Left ventricle myocardium superior (tissue), 1 donor: ENCODE measurements around the gene NKX3-2. TPM values are rescaled to one million over a fixed set of nuclear protein-coding genes. Genes with fewer than 3 reads are reported as not detected.

ENCODE experiments used
- ATAC-seq: fragments of 200-7000 bp; cut with Tn5 transposase; one replicate; pipeline ENCODE4 v1.9.1; 2020; ENCODE audit warnings: mild to moderate bottlenecking, moderate library complexity
- DNase-seq: peaks from one replicate; pipeline ENCODE4 v3.0.0-alpha.2; 2020
- intact Hi-C: fragments of 100-400 bp; cut with micrococcal nuclease; formaldehyde crosslinking; loops from one replicate; pipeline ENCODE4 v1.11.0; 2022
- total RNA-seq: library from RNA; stranded (reverse); fragmentation: NEBNext Ultra II Directional; extraction: Animal tissue kit (Norgen Biotek cat#: 25700); gene quantifications from one replicate; pipeline ENCODE4 v1.2.1, GENCODE V29; 2021
- donor health status: DM: no; HTN: yes; CAD: no; lungs with severe emphysema.

Gene NKX3-2
- total RNA-seq, 1 donor from 2014 or later: not detected

DNA sequence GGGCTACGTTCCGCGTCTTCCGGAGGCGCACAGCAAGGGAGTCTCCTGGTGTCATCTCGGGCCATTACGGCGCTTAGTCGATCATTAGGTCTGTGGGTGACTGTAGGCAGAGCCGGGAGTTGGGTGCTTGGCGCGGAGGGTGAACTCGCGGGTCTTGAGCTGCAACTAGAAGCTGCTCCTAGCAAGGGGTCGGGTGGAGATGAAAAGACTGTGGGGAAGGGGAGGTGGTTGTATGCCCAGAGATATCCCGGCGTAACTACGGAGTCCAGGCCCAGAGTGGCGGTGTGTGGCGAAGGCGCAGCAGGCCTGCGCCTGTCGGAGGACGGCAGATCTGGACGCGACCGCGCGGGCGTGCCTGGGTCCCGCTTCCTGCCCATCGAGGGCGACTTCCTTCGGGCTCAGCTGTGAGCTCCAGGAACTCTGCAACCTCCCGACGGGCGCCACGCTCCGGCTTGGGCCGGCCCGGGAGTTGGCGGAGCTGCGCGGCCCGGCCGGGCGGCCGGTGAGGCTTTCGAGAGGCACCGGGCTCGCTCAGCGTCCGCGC, 2.7 kb upstream of the NKX3-2 start:
- ATAC-seq: no peak
- intact Hi-C loops: loop anchor here (5.0 kb wide), 1 partner anchor 820 kb away; no protein-coding TSS in a partner anchor

GRCh38 chr4:13546142-13546940, 2.0 kb upstream of the NKX3-2 start:
- DNase-seq (no peak), ATAC-seq (no peak)
- intact Hi-C loops: loop anchor here (5.0 kb wide), 1 partner anchor 819 kb away; no protein-coding TSS in a partner anchor

More for the DNA sequence above, 2.7 kb upstream of the NKX3-2 start:
- DNase-seq: peak; percentile 42

DNA sequence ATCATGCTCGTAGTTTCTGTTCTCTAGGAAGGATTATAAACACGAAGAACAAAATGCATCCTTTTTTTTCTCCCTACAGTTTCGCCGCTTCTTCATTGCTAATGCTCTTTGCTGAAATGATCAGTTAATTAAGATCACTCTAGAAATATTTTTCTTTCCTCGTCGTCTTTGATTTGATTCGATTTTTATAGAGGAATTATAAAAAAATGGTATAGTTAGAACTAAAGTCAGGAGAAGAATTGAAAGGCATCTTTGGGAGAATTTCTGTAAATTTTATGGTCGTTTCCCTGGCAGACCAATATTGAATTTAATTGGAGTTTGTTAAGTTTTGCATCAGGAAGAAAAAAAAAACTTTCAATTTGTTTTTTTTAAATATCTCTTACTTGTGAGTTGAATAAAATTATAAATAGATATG, 1.1 kb upstream of the NKX3-2 start:
- intact Hi-C loops: loop anchor here (5.0 kb wide), 1 partner anchor 818 kb away; no protein-coding TSS in a partner anchor
- DNase-seq (no peak), ATAC-seq (no peak)

GRCh38 chr4:13544606-13545393, 492 bp upstream of the NKX3-2 start:
- intact Hi-C loops: loop anchor here (5.0 kb wide), 1 partner anchor 817 kb away; no protein-coding TSS in a partner anchor
- peak; percentile 77 for ATAC-seq
- DNase-seq: peak; percentile 73

DNA sequence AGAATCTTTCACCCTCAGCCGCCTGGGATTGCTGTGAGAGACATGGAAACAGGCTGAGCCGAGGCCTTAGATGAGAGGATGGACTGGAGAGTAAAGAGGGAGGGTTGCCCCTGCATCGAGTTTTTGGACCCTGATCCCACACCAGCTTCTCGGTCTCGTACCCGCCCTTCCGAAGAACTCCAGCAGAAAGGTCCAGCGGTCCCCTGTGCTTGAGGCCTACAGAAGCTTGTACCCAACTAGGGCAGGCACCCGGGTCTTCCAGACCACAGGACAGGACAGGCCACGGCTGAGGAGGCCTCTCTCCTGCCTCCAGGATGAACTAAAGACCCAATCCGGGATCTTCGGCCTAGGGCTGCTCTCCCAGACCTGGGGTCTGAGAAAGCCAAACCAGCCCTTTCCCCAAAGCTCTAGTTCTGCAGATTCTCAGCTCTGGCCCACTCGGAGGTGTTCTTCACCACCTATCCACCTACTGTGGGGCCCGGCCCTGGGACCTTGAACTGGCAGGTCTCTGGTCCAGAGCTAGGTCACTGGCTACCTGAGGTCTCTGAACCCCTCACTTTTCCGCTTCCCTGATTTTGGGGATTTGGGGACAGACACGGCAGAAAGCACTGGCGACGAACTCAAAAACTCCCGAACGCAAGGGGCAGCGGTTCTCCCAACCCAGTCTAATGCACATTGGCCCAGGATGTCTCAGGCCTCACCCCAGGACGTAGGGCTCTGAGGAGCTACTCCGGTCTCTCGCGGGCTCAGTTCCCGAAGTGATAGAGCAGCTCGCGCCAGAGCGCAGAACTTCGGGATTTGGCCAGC, 1.1 kb downstream of the NKX3-2 start:
- no peak for DNase-seq
- no peak for ATAC-seq
- intact Hi-C loops: no loop called here

- no peak for DNase-seq
- ATAC-seq: no peak
- intact Hi-C loops: no loop called here
Measured at GRCh38 chr4:13542577-13543031, 1.7 kb downstream of the NKX3-2 start.

DNA sequence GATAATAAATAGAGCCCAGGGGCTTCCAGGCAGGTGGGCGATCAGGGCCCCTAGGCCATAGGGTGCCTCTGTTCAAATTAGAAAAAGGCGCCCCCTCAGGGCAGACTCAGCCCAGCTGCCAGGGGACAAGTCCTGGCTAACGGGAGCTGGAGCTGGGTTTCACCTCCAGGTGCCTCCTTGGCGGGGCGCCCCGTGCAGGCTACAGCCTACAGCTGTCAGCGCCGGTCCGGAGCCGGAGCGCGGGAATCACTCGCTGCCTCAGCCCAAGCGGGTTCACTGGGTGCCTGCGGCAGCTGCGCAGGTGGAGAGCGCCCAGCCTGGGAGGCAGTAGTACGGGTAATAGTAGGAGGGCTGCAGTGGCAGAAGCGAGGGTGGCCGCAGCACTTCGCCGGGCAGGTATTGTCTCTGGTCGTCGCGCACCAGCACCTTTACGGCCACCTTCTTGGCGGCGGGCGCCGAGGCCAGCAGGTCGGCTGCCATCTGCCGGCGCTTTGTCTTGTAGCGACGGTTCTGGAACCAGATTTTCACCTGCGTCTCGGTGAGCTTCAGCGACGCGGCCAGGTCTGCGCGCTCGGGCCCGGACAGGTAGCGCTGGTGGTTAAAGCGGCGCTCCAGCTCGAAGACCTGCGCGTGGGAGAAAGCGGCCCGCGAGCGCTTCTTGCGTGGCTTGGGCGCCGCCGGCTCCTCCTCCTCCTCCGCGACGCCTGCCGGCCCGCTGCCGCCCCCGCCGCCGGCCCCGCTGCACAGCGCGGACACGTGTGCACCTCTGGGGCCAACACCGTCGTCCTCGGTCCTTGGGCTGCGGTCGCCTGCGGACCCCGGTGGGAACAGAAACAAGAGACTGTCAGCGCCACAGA, 2.4 kb downstream of the NKX3-2 start:
- ATAC-seq (peak; percentile 40), DNase-seq (peak; percentile 58)
- intact Hi-C loops: no loop called here

GRCh38 chr4:13541176-13541604, 3.1 kb downstream of the NKX3-2 start:
- ATAC-seq: no peak

GRCh38 chr4:13540446-13541175, 3.7 kb downstream of the NKX3-2 start:
- ATAC-seq: no peak
- no peak for DNase-seq
- intact Hi-C loops: no loop called here

More at GRCh38 chr4:13541176-13541604, 3.1 kb downstream of the NKX3-2 start:
- intact Hi-C loops: no loop called here
- no peak for DNase-seq

DNA sequence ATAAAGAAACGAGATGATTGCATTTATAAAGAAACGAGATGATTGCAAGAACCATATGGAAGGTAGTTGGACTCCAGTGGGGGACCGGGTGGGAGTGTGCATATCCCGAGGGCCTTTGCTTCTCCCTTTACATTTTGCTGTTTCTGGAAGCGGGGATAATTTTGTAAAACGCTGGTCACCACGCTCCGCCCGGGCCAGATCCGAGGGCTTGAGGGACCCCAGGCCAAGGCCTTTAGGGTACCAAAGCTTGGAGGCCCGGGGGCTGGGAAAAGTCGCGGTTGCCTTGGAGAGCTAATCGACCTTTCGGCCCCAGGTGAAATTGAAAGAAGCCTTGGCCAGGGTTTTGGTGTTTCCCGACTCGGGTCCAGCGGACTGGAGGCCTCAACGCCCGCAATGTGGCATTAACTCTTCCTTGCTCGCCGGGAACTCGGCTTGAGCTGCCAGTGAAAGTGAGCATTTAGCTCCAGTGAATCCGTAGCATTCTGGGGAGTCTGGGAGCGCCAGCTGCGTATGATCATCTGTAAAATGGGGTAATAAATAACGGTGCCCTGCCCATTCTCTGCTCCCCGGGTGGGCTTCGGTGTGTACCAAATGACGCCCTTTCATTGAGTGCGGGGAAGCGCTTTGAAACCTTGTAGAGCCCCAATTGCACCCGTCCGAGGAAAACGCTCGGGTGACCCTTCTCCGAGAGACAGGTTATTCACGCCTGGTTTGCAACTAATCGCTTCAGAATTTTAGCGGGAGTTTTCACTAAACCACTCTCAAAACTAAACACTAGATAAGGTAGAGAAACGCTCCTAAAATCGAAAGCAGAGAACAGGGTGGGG, 4.5 kb downstream of the NKX3-2 start:
- ATAC-seq (no peak), DNase-seq (no peak)
- intact Hi-C loops: no loop called here

- ATAC-seq (no peak), DNase-seq (no peak)
- intact Hi-C loops: no loop called here
Measured at GRCh38 chr4:13539047-13539618, 5.2 kb downstream of the NKX3-2 start.

DNA sequence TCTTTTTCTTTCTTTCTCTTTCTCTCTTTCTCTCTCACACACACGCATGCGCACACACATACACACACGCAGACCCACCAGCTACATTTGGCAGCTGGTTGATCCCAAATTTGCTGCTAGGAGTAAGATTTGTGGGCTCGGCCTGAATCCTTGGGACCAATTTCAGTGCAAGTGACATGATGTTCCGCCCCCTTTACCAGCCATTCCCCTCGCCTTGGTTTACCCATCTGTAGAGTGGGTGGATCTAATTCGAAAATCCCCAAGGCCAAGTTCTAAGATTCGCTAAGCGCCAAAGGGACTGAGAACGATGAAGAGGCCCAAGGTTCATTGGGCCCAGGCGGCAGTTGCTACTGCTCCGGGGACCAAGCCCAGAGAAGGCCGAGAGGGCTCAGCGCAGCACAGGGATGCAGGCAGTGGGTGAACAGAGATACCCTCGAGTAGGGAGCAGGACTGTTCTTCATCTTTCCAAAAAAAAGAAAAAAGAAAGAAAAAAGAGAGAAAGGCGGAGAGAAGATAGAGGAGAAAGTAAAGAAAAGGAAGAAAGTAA, 5.8 kb downstream of the NKX3-2 start:
- DNase-seq (no peak), ATAC-seq (no peak)
- intact Hi-C loops: no loop called here

DNA sequence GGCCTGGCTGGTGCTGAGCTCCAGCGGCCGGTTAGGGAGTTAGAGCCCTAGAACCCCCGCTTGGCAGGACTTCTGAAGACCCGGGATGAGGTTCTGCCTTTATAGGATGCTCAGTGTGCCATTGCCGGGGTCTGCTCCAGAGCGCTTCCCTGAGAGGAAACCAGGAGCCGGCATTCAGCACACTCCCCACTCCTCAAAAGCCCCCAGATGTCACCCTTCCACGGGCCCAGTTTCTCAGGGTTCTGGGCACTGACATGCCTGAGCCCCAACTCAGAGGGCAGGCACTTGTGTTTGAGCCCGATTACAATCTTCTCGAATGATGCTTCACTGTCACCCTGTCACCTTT, 6.5 kb downstream of the NKX3-2 start:
- no peak for DNase-seq
- ATAC-seq: no peak
- intact Hi-C loops: no loop called here

GRCh38 chr4:13537011-13537831, 7.1 kb downstream of the NKX3-2 start:
- intact Hi-C loops: no loop called here
- ATAC-seq: no peak
- no peak for DNase-seq

DNA sequence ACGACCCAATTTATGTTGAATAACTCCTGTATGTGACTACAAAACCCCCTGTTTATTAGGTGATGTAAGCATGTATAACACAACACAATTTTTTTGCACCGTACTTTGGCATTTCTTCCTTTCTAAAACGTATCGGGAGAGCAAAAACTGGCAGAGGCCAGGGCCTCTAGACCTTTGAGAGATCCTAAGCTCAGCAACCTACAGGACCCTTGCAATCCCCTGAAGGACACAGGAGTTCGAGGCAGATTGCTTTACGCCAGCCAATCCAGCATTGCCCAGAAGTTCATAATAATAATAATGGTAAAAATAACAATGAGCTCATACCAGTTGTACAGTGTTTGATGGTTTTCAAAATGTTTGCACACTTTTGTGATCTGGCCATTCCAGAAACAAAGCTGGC, 7.7 kb downstream of the NKX3-2 start:
- intact Hi-C loops: no loop called here
- no peak for DNase-seq

More for the DNA sequence above, 7.7 kb downstream of the NKX3-2 start:
- ATAC-seq: no peak
